K562 (cell line): ENCODE results near the gene PPIL1. TPM values are rescaled to one million over a fixed set of nuclear protein-coding genes. Genes with fewer than 3 reads are reported as not detected.

ENCODE experiments used
- ATAC-seq: fragments of 200-7000 bp; cut with Tn5 transposase; 3 replicates; pipeline ENCODE4 v1.9.1; 2020; ENCODE audit warnings: moderate library complexity
- BruUV-seq: library from RNA; stranded (reverse); fragments of 400-500 nt; replicated peaks from 2 replicates; lab custom pipeline; 2021; lab: Mats Ljungman, UMichigan
- CTCF ChIA-PET: fragments of 300-600 bp; formaldehyde crosslinking; extraction: SDS; loops from one replicate; lab custom pipeline; 2021; ENCODE audit warnings: low intra/inter-chr PET ratio; lab: Yijun Ruan, JAX
- POLR2A ChIA-PET: fragments of 300-600, 350-650 bp; sonication (Branson Sonifier 250); formaldehyde crosslinking; extraction: SDS; loops from one replicate; lab custom pipeline; 2021; ENCODE audit warnings: antibody characterized with exemption, inconsistent platforms; lab: Yijun Ruan, JAX
- DNase-seq, 4 experiments: peaks; one replicate each; pipeline versions ENCODE4 v3.0.0 to v3.0.0-alpha.2; 2011 to 2018; ENCODE audit warnings: low spot score in 3 of 4, mixed read lengths in 3 of 4; ENCODE audit errors: extremely low read depth in 1 of 4
- FAIRE-seq: peaks from 2 replicates; lab custom pipeline; 2011; peaks lifted over from hg19 to GRCh38; lab: Jason Lieb, UNC
- H2AFZ ChIP-seq: 2 replicates; pipeline ENCODE4 v1.6.0; 2011; ENCODE audit warnings: low read depth, low read length, control low read depth, inconsistent platforms
- H3K27ac ChIP-seq: fragments of 200-600 bp; 3 replicates; pipeline ENCODE4 v1.8.0; 2011; ENCODE audit warnings: low read depth, mild to moderate bottlenecking, control low read depth, inconsistent platforms, low read length, moderate library complexity, mixed read lengths; ENCODE audit errors: extremely low read depth
- H3K27me3 ChIP-seq, 2 experiments: fragments of 300-600 bp in 1 of 2; 2 replicates in 1 of 2; 3 replicates in 1 of 2; pipeline versions ENCODE4 v1.6.0 to v1.8.0; 2011; ENCODE audit warnings: inconsistent platforms in 2 of 2, low read length in 2 of 2, mild to moderate bottlenecking in 1 of 2, mixed read lengths in 1 of 2, moderate library complexity in 1 of 2; ENCODE audit not compliant: control insufficient read depth in 2 of 2, insufficient read depth in 2 of 2
- H3K36me3 ChIP-seq: fragments of 300-600 bp; 3 replicates; pipeline ENCODE4 v1.8.0; 2011; ENCODE audit warnings: mild to moderate bottlenecking, low read length, inconsistent platforms; ENCODE audit not compliant: control insufficient read depth, insufficient read depth
- H3K4me1 ChIP-seq, 2 experiments: fragments of 200-600 bp in 1 of 2; replicated peaks in 1 of 2; 2 replicates in 1 of 2; 3 replicates in 1 of 2; pipeline versions ENCODE4 v1.5.1 to v1.8.0; 2011; ENCODE audit warnings: inconsistent platforms in 2 of 2, low read length in 2 of 2, mild to moderate bottlenecking in 1 of 2, mixed read lengths in 1 of 2, moderate library complexity in 1 of 2; ENCODE audit not compliant: control insufficient read depth in 2 of 2, insufficient read depth in 2 of 2
- H3K4me2 ChIP-seq: 2 replicates; pipeline ENCODE4 v1.6.1; 2011; ENCODE audit warnings: low read length, control low read depth, inconsistent platforms, mixed read lengths; ENCODE audit not compliant: insufficient read depth
- H3K4me3 ChIP-seq: fragments of 200-600 bp; sonication (generic), shearing (Covaris generic); 2 replicates; pipeline ENCODE4 v1.5.1; 2016; ENCODE audit warnings: control low read depth, inconsistent platforms
- H3K79me2 ChIP-seq: fragments of 200-600 bp; 3 replicates; pipeline ENCODE4 v1.8.0; 2011; ENCODE audit warnings: low read length, inconsistent platforms; ENCODE audit not compliant: control insufficient read depth, insufficient read depth
- H3K9ac ChIP-seq, 2 experiments: 2 replicates each; pipeline versions ENCODE4 v1.6.0 to v1.6.1; 2011; ENCODE audit warnings: low read depth in 2 of 2, low read length in 2 of 2, control low read depth in 1 of 2, inconsistent platforms in 1 of 2, mild to moderate bottlenecking in 1 of 2, mixed read lengths in 1 of 2; ENCODE audit not compliant: insufficient read depth in 1 of 2
- H3K9me1 ChIP-seq: one replicate; pipeline ENCODE4 v1.6.0; 2011; ENCODE audit warnings: inconsistent platforms, mild to moderate bottlenecking, low read length, moderate library complexity; ENCODE audit not compliant: control insufficient read depth, insufficient read depth
- H3K9me3 ChIP-seq: replicated peaks from 2 replicates; pipeline ENCODE4 v1.5.1; 2011; ENCODE audit warnings: low read depth, low read length, inconsistent platforms; ENCODE audit not compliant: control insufficient read depth, insufficient read depth
- H4K20me1 ChIP-seq: replicated peaks from 2 replicates; pipeline ENCODE4 v1.6.1; 2011; ENCODE audit warnings: low read length, inconsistent platforms, mixed read lengths; ENCODE audit not compliant: control insufficient read depth, insufficient read depth
- CBX1 ChIP-seq: sonication (generic); IDR thresholded peaks from 2 replicates; pipeline ENCODE4 v1.6.1; 2016; ENCODE audit warnings: antibody characterized with exemption, low read depth, mild to moderate bottlenecking
- CTBP1 ChIP-seq: fragments of 450-650 bp; IDR thresholded peaks from 2 replicates; pipeline ENCODE4 v1.6.1; 2016; ENCODE audit warnings: borderline replicate concordance
- ESRRA ChIP-seq: fragments of 450-650 bp; IDR thresholded peaks from 2 replicates; pipeline ENCODE4 v1.6.1; 2014; ENCODE audit warnings: low read depth, mild to moderate bottlenecking, moderate library complexity, borderline replicate concordance
- MEF2A ChIP-seq: IDR thresholded peaks from 2 replicates; pipeline ENCODE4 v1.6.1; 2011; ENCODE audit warnings: low read depth, mild to moderate bottlenecking, low read length, moderate library complexity; ENCODE audit not compliant: control insufficient read depth
- NCOR1 ChIP-seq: fragments of 450-650 bp; IDR thresholded peaks from 2 replicates; pipeline ENCODE4 v1.6.1; 2016; ENCODE audit warnings: mild to moderate bottlenecking, moderate library complexity
- NFIC ChIP-seq: fragments of 450-650 bp; IDR thresholded peaks from 2 replicates; pipeline ENCODE4 v1.6.1; 2017; ENCODE audit warnings: mild to moderate bottlenecking, inconsistent platforms
- PURB ChIP-seq: sonication (generic); formaldehyde crosslinking; IDR thresholded peaks from 2 replicates; pipeline ENCODE4 v1.9.0; 2021; ENCODE audit warnings: low read depth, mild to moderate bottlenecking, missing genetic modification reagents
- TBL1XR1 ChIP-seq, 2 experiments: IDR thresholded peaks; 2 replicates each; pipeline ENCODE4 v1.6.1; 2012; ENCODE audit warnings: improper control_type of control experiment in 2 of 2, low read length in 2 of 2, mild to moderate bottlenecking in 1 of 2
- TSC22D4 ChIP-seq: fragments of 450-650 bp; IDR thresholded peaks from 2 replicates; pipeline ENCODE4 v1.6.1; 2016; ENCODE audit warnings: missing genetic modification characterization, missing biosample characterization, control low read depth
- ZNF12 ChIP-seq: sonication (generic); formaldehyde crosslinking; IDR thresholded peaks from 2 replicates; pipeline ENCODE4 v1.4.0; 2020; ENCODE audit warnings: mild to moderate bottlenecking, missing genetic modification reagents
- WGBS: fragments of 100-300 bp; shearing (Covaris generic); methylation state at CpG from one replicate; pipeline ENCODE4 v1.1.6; 2016; ENCODE audit warnings: low coverage, mixed read lengths; ENCODE audit not compliant: insufficient coverage; ENCODE audit errors: missing lambda C conversion rate; 5-methylcytosine and 5-hydroxymethylcytosine counted together
- in situ Hi-C: fragments of 300-500 bp; cut with MboI; formaldehyde crosslinking; loops from 4 replicates; pipeline ENCODE4 v1.15.0; 2018; ENCODE audit warnings: inconsistent platforms, mixed read lengths
- intact Hi-C: fragments of 100-400 bp; cut with micrococcal nuclease; formaldehyde crosslinking; loops from 2 replicates; pipeline ENCODE4 v1.14.2; 2022
- polyA plus RNA-seq, 8 experiments: library from polyadenylated mRNA; depleted of rRNA in 4 of 8; stranded (reverse) in 5 of 8; unstranded in 3 of 8; fragments of >200 nt; fragmentation: Nextera tagmentation in 2 of 8; fragmentation: Illumina TruSeq in 1 of 8; extraction: Ambion mirVana in 2 of 8; extraction: Trizol in 1 of 8; gene quantifications; 2 replicates each; pipeline versions ENCODE4 v1.2.1 to v1.2.3, GENCODE V29; 2011 to 2014; ENCODE audit warnings: inconsistent platforms in 1 of 8, missing spikeins in 1 of 8
- total RNA-seq, 7 experiments: library from RNA; depleted of rRNA in 6 of 7; stranded (reverse); fragments of >200 nt in 6 of 7; fragmentation: Illumina TruSeq in 2 of 7; extraction: Trizol in 2 of 7; gene quantifications; 2 replicates each; pipeline versions ENCODE4 v1.2.1 to v1.2.3, GENCODE V29; 2011 to 2021; ENCODE audit warnings: low replicate concordance in 1 of 7

Gene PPIL1
- total and polyA plus RNA-seq, 9 of the 15 experiments (the other 6 are each of a cell fraction or from before 2014, with no cell fraction given), result 65.8 to 205 (median 130) TPM

GRCh38 chr6:36904851-36905393 lies 30.3 kb upstream of the PPIL1 start (continued):
- peak; percentile 85 for TF ChIP-seq ESRRA

- intact Hi-C loops (no loop called here), in situ Hi-C loops (no loop called here)
- ATAC-seq (no peak), DNase-seq (no peak), FAIRE-seq (no peak)
- no peak overlapping the region for H3K27ac ChIP-seq
- POLR2A ChIA-PET, result interaction anchor here (0.5 to 1.8 kb wide), 7 partner anchors 11 to 1866 kb away, joined by 3 to 8 read pairs (median 4); partner anchors contain the start of gene C6orf89
- no TSS peak for BruUV-seq
- 88% methylated on average over 4 of the region's 4 CpGs for WGBS
- no peaks in the 10 kb centered on the region for H3K9me3 ChIP-seq
- H3K27me3 ChIP-seq, result no peaks in the 10 kb centered on the region
- H3K4me3 ChIP-seq, result no peak overlapping the region
- H3K4me1 ChIP-seq, result peaks cover 0 to 8% of the 10 kb centered on the region in 2 experiments; a peak in 3 of 5 replicates
- CTCF ChIA-PET, result no interaction called here
- H3K79me2 ChIP-seq, result peaks cover 2% of the 10 kb centered on the region; the same call in 1 of the 3 replicates
- TF ChIP-seq NCOR1, result no peak
- TF ChIP-seq TBL1XR1 (IDR thresholded peaks at IDR 0.05; ENCODE audit: low read length in 2 of 2), result no peak
- no peak for TF ChIP-seq TSC22D4 (tag)
- no peak for TF ChIP-seq ZNF12
- no peak for TF ChIP-seq CBX1
- TF ChIP-seq CTBP1, result no peak
- no peak for TF ChIP-seq PURB (CRISPR knock-in tag)
- no peak for TF ChIP-seq MEF2A
- no peak for TF ChIP-seq NFIC
- no peaks in the 10 kb centered on the region for H4K20me1 ChIP-seq
- H3K36me3 ChIP-seq, result peaks cover 79% of the 10 kb centered on the region
- no peaks in the 10 kb centered on the region for H3K9me1 ChIP-seq
- H3K9ac ChIP-seq, result no peak overlapping the region
- no peak overlapping the region for H3K4me2 ChIP-seq
- no peak overlapping the region for H2AFZ ChIP-seq
These were observed 29.5 kb upstream of the PPIL1 start for GRCh38 chr6:36904114-36904513.
